CD4-positive, alpha-beta T cell treated with Interleukin-15 for 1 hour (primary cell): ENCODE data around the gene ARHGEF40.

Source experiments
- DNase-seq: peaks from one replicate; pipeline ENCODE4 v3.0.0-alpha.2; 2020

The ARHGEF40 gene

GRCh38 chr14:21098892-21099595 lies 28.9 kb downstream of the ARHGEF40 start:
- no peak for DNase-seq

GRCh38 chr14:21099596-21099985 lies 29.5 kb downstream of the ARHGEF40 start:
- no peak for DNase-seq

- no peak for DNase-seq
Observed at GRCh38 chr14:21100931-21101330, 30.8 kb downstream of the ARHGEF40 start, which contains the start of gene TMEM253. TSS of gene TMEM253 (plus strand) at chr14:21101066. CDS start at chr14:21101344, 278 bp downstream.

- DNase-seq, result no peak
Observed at GRCh38 chr14:21101802-21102413, 31.8 kb downstream of the ARHGEF40 start.

- DNase-seq, result no peak
Observed at GRCh38 chr14:21102521-21103410, 32.7 kb downstream of the ARHGEF40 start.

- DNase-seq, result no peak
Observed at GRCh38 chr14:21103411-21103709, 33.3 kb downstream of the ARHGEF40 start.

- peak; percentile 93 for DNase-seq
Observed at GRCh38 chr14:21103710-21104447, 33.8 kb downstream of the ARHGEF40 start.

GRCh38 chr14:21104448-21105060 lies 34.5 kb downstream of the ARHGEF40 start:
- DNase-seq, result peak; percentile 63

- no peak for DNase-seq
Observed at GRCh38 chr14:21105095-21105494, 35.0 kb downstream of the ARHGEF40 start.

GRCh38 chr14:21106176-21106497 lies 36.0 kb downstream of the ARHGEF40 start:
- no peak for DNase-seq

- peak; percentile 76 for DNase-seq
Observed at GRCh38 chr14:21106498-21107282, 36.6 kb downstream of the ARHGEF40 start.

- DNase-seq, result no peak
Observed at GRCh38 chr14:21107283-21107800, 37.2 kb downstream of the ARHGEF40 start.

GRCh38 chr14:21108791-21109190 lies 38.7 kb downstream of the ARHGEF40 start:
- no peak for DNase-seq

GRCh38 chr14:21109377-21110138 lies 39.5 kb downstream of the ARHGEF40 start:
- DNase-seq, result no peak

- no peak for DNase-seq
Observed at GRCh38 chr14:21112255-21112654, 42.2 kb downstream of the ARHGEF40 start.

- DNase-seq, result no peak
Observed at GRCh38 chr14:21113369-21113768, 43.3 kb downstream of the ARHGEF40 start.

GRCh38 chr14:21118933-21119332 lies 48.8 kb downstream of the ARHGEF40 start:
- no peak for DNase-seq

GRCh38 chr14:21120686-21121085 lies 50.6 kb downstream of the ARHGEF40 start:
- DNase-seq, result no peak

- DNase-seq, result no peak
Observed at GRCh38 chr14:21121122-21121521, 51.0 kb downstream of the ARHGEF40 start.

GRCh38 chr14:21123429-21123828 lies 53.3 kb downstream of the ARHGEF40 start:
- no peak for DNase-seq

- DNase-seq, result no peak
Observed at GRCh38 chr14:21133901-21134300, 63.8 kb downstream of the ARHGEF40 start.
